Measurements from ENCODE around the gene TUBB6.

TUBB6 gene

GRCh38 chr18:12301263-12302005 lies 6.6 kb upstream of the TUBB6 start:
- H3K4me3 ChIP-seq (ENCODE audit: low read depth, low read length): no peak overlapping the region
- no peak for DNase-seq (ENCODE audit: low read depth)
- TF ChIP-seq CTCF (IDR thresholded peaks at IDR 0.05; ENCODE audit: insufficient read depth, low read depth, low read length, missing control alignments): no peak

GRCh38 chr18:12302391-12303147 lies 5.5 kb upstream of the TUBB6 start:
- no peak for DNase-seq (ENCODE audit: low read depth)
- no peak overlapping the region for H3K4me3 ChIP-seq (ENCODE audit: low read depth, low read length)
- TF ChIP-seq CTCF (IDR thresholded peaks at IDR 0.05; ENCODE audit: insufficient read depth, low read depth, low read length, missing control alignments): no peak

- no peak overlapping the region for H3K4me3 ChIP-seq (ENCODE audit: low read depth, low read length)
- TF ChIP-seq CTCF (IDR thresholded peaks at IDR 0.05; ENCODE audit: insufficient read depth, low read depth, low read length, missing control alignments): no peak
- DNase-seq (ENCODE audit: low read depth): no peak
These were observed 3.5 kb upstream of the TUBB6 start for GRCh38 chr18:12304351-12305210.

- TF ChIP-seq CTCF (IDR thresholded peaks at IDR 0.05; ENCODE audit: insufficient read depth, low read depth, low read length, missing control alignments): no peak
- no peak overlapping the region for H3K4me3 ChIP-seq (ENCODE audit: low read depth, low read length)
- no peak for DNase-seq (ENCODE audit: low read depth)
These were observed 2.8 kb upstream of the TUBB6 start for GRCh38 chr18:12305211-12305610.

GRCh38 chr18:12305930-12306629 lies 2.0 kb upstream of the TUBB6 start:
- TF ChIP-seq CTCF (IDR thresholded peaks at IDR 0.05; ENCODE audit: insufficient read depth, low read depth, low read length, missing control alignments): no peak
- no peak overlapping the region for H3K4me3 ChIP-seq (ENCODE audit: low read depth, low read length)
- DNase-seq (ENCODE audit: low read depth): no peak
